HepG2 (cell line): Measurements from ENCODE around the gene IQCE. TPM values are rescaled to one million over a fixed set of nuclear protein-coding genes. Genes with fewer than 3 reads are reported as not detected.

Experiments
- ATAC-seq: fragments of 200-7000 bp; cut with Tn5 transposase; 3 replicates; pipeline ENCODE4 v1.9.1; 2020; ENCODE audit warnings: mild to moderate bottlenecking, moderate library complexity
- BruUV-seq: library from RNA; stranded (reverse); fragments of 400-500 nt; replicated peaks from 2 replicates; lab custom pipeline; 2021; lab: Mats Ljungman, UMichigan
- CTCF ChIA-PET: fragments of 300-600 bp; formaldehyde crosslinking; extraction: SDS; loops from one replicate; lab custom pipeline; 2021; ENCODE audit warnings: low total read pairs, inconsistent platforms, low intra/inter-chr PET ratio; lab: Yijun Ruan, JAX
- POLR2A ChIA-PET: fragments of 350-600 bp; sonication (Branson Sonifier 250); formaldehyde crosslinking; loops from one replicate; lab custom pipeline; 2020; ENCODE audit warnings: antibody characterized with exemption, inconsistent platforms; lab: Yijun Ruan, JAX
- DNase-seq: peaks from one replicate; pipeline ENCODE4 v3.0.0-alpha.2; 2015; ENCODE audit warnings: low spot score
- FAIRE-seq: peaks from 3 replicates; lab custom pipeline; 2011; peaks lifted over from hg19 to GRCh38; lab: Jason Lieb, UNC
- H2AFZ ChIP-seq: one replicate; pipeline ENCODE4 v1.6.1; 2011; ENCODE audit warnings: low read length, inconsistent platforms
- H3K27ac ChIP-seq: fragments of 300-600 bp; 3 replicates; pipeline ENCODE4 v1.8.0; 2011; ENCODE audit warnings: mixed run types, mild to moderate bottlenecking, mixed read lengths, low read length, inconsistent platforms; ENCODE audit not compliant: insufficient read depth; ENCODE audit errors: extremely low read length
- H3K27me3 ChIP-seq, 2 experiments: fragments of 200-600 bp in 1 of 2; 2 replicates in 1 of 2; 3 replicates in 1 of 2; pipeline versions ENCODE4 v1.6.0 to v1.8.0; 2011; ENCODE audit warnings: low read length in 2 of 2, mild to moderate bottlenecking in 2 of 2, moderate library complexity in 2 of 2, inconsistent platforms in 1 of 2; ENCODE audit not compliant: insufficient read depth in 2 of 2, control insufficient read depth in 1 of 2
- H3K36me3 ChIP-seq, 2 experiments: fragments of 200-600 bp in 1 of 2; replicated peaks in 1 of 2; 2 replicates in 1 of 2; 3 replicates in 1 of 2; pipeline versions ENCODE4 v1.5.1 to v1.8.0; 2011; ENCODE audit warnings: low read length in 2 of 2, inconsistent platforms in 1 of 2; ENCODE audit not compliant: insufficient read depth in 2 of 2, control insufficient read depth in 1 of 2
- H3K4me1 ChIP-seq: 2 replicates; pipeline ENCODE4 v1.5.1; 2012; ENCODE audit warnings: low read length, inconsistent platforms; ENCODE audit not compliant: insufficient read depth
- H3K4me2 ChIP-seq: 2 replicates; pipeline ENCODE4 v1.6.0; 2011; ENCODE audit warnings: low read depth, low read length, inconsistent platforms
- H3K4me3 ChIP-seq, 3 experiments: fragments of 200-600 bp in 1 of 3; sonication (generic), shearing (Covaris generic) in 1 of 3; replicated peaks in 1 of 3; 2 replicates each; pipeline ENCODE4 v1.5.1; 2011 to 2016; ENCODE audit warnings: low read length in 3 of 3, inconsistent platforms in 2 of 3, low read depth in 2 of 3, mild to moderate bottlenecking in 2 of 3, control low read depth in 1 of 3, mixed read lengths in 1 of 3; ENCODE audit not compliant: insufficient read depth in 1 of 3
- H3K79me2 ChIP-seq: one replicate; pipeline ENCODE4 v1.6.1; 2011; ENCODE audit warnings: low read length, inconsistent platforms; ENCODE audit not compliant: insufficient read depth
- H3K9ac ChIP-seq: 2 replicates; pipeline ENCODE4 v1.6.0; 2011; ENCODE audit warnings: mild to moderate bottlenecking, low read depth, low read length, inconsistent platforms; ENCODE audit not compliant: insufficient read depth
- H3K9me3 ChIP-seq: 2 replicates; pipeline ENCODE4 v1.5.1; 2012; ENCODE audit warnings: mild to moderate bottlenecking, low read length
- H4K20me1 ChIP-seq: 2 replicates; pipeline ENCODE4 v1.6.0; 2011; ENCODE audit warnings: inconsistent platforms, mild to moderate bottlenecking, low read length, moderate library complexity; ENCODE audit not compliant: insufficient read depth
- DDIT3 ChIP-seq: sonication (generic); formaldehyde crosslinking; IDR thresholded peaks from 2 replicates; pipeline ENCODE4 v1.4.0; 2020; ENCODE audit warnings: mild to moderate bottlenecking, missing genetic modification reagents
- ERF ChIP-seq: IDR thresholded peaks from 2 replicates; pipeline ENCODE4 v1.6.1; 2018; ENCODE audit warnings: missing biosample characterization, missing genetic modification reagents
- FOXJ3 ChIP-seq: sonication (generic); formaldehyde crosslinking; IDR thresholded peaks from 2 replicates; pipeline ENCODE4 v1.4.0; 2020; ENCODE audit warnings: missing genetic modification reagents, mild to moderate bottlenecking, borderline replicate concordance
- HMG20A ChIP-seq: IDR thresholded peaks from 2 replicates; pipeline ENCODE4 v1.6.1; 2016; ENCODE audit warnings: borderline replicate concordance
- HMGXB3 ChIP-seq: sonication (generic); formaldehyde crosslinking; IDR thresholded peaks from 2 replicates; pipeline ENCODE4 v1.4.0; 2020; ENCODE audit warnings: missing genetic modification reagents, borderline replicate concordance
- HOXD1 ChIP-seq: sonication (generic); formaldehyde crosslinking; IDR thresholded peaks from 2 replicates; pipeline ENCODE4 v1.5.0; 2020; ENCODE audit warnings: missing genetic modification reagents
- JUN ChIP-seq: sonication (generic); formaldehyde crosslinking; IDR thresholded peaks from 2 replicates; pipeline ENCODE4 v1.4.0; 2020; ENCODE audit warnings: mild to moderate bottlenecking, missing genetic modification reagents
- NFRKB ChIP-seq: fragments of 450-650 bp; IDR thresholded peaks from 2 replicates; pipeline ENCODE4 v1.6.1; 2017
- SALL1 ChIP-seq: sonication (generic); formaldehyde crosslinking; IDR thresholded peaks from 2 replicates; pipeline ENCODE4 v1.8.0; 2022; ENCODE audit warnings: mild to moderate bottlenecking, missing genetic modification reagents
- THAP9 ChIP-seq: sonication (generic); formaldehyde crosslinking; IDR thresholded peaks from 2 replicates; pipeline ENCODE4; 2020; ENCODE audit warnings: missing genetic modification reagents, mild to moderate bottlenecking, borderline replicate concordance
- ZKSCAN5 ChIP-seq: sonication (generic); formaldehyde crosslinking; IDR thresholded peaks from 2 replicates; pipeline ENCODE4 v1.5.1; 2020; ENCODE audit warnings: mild to moderate bottlenecking, missing genetic modification reagents
- ZNF496 ChIP-seq: sonication (generic); formaldehyde crosslinking; IDR thresholded peaks from 2 replicates; pipeline ENCODE4 v1.8.1; 2023; ENCODE audit warnings: mild to moderate bottlenecking, moderate library complexity, missing genetic modification reagents; ENCODE audit not compliant: insufficient replicate concordance
- WGBS: methylation state at CpG from one replicate; pipeline ENCODE4 v1.1.6; 2017; ENCODE audit warnings: low lambda C conversion rate; 5-methylcytosine and 5-hydroxymethylcytosine counted together
- in situ Hi-C: cut with HindIII; loops from 2 replicates; pipeline ENCODE4 v1.10.0; 2017; ENCODE audit warnings: low pct_unique_long_range_greater_than_20kb; ENCODE audit not compliant: extremely low pct_ligation_motif_present
- intact Hi-C: fragments of 100-400 bp; cut with micrococcal nuclease; formaldehyde crosslinking; loops from one replicate; pipeline ENCODE4 v1.10.0; 2022; ENCODE audit not compliant: unreplicated experiment
- polyA plus RNA-seq, 8 experiments: library from polyadenylated mRNA; depleted of rRNA in 3 of 8; stranded (reverse) in 7 of 8; unstranded in 1 of 8; fragments of >200 nt; fragmentation: Illumina TruSeq in 4 of 8; extraction: Trizol in 4 of 8; gene quantifications; 2 replicates each; pipeline versions ENCODE4 v1.2.1 to v1.2.3, GENCODE V29; 2011 to 2016; ENCODE audit warnings: low read depth in 4 of 8, missing spikeins in 1 of 8, mixed read lengths in 1 of 8; ENCODE audit not compliant: insufficient read depth in 1 of 8
- total RNA-seq, 5 experiments: library from RNA; depleted of rRNA; stranded (reverse); fragments of >200 nt; fragmentation: Illumina TruSeq; extraction: Trizol; gene quantifications; 2 replicates each; pipeline ENCODE4 v1.2.3, GENCODE V29; 2016; ENCODE audit warnings: low read depth in 1 of 5

IQCE gene
- total and polyA plus RNA-seq, 2 of the 13 experiments (the other 11 are each of a cell fraction or from before 2014, with no cell fraction given): 1.5 to 2.5 TPM

- TF ChIP-seq HMGXB3 (CRISPR knock-in tag): no peak
These were observed 48.5 kb upstream of the IQCE start (continued) for GRCh38 chr7:2510130-2510776.

- ChIA-PET POLR2A (interaction anchor here (0.6 to 1.1 kb wide), 2 partner anchors 16 to 955 kb away, joined by 3 read pairs; partner anchors contain the start of gene TMEM184A), CTCF (no interaction called here)
- Histone ChIP-seq H2AFZ (no peak overlapping the region), H4K20me1 (no peaks in the 10 kb centered on the region), H3K27ac (no peak overlapping the region), H3K9ac (no peak overlapping the region), H3K27me3 (peaks cover 9 to 82% of the 10 kb centered on the region in 2 experiments; a peak in 4 of 5 replicates), H3K4me2 (peak overlapping the region; percentile 83), H3K79me2 (no peaks in the 10 kb centered on the region), H3K4me1 (peaks cover 73% of the 10 kb centered on the region), H3K36me3 (no peaks in the 10 kb centered on the region), H3K4me3 (peak overlapping the region; percentile 19 to 71 (median 46); a peak in 5 of 6 replicates), H3K9me3 (no peaks in the 10 kb centered on the region)
- no TSS peak for BruUV-seq
- intact Hi-C loops: no loop called here
- peak; percentile 28 for FAIRE-seq
- peak; percentile 59 for ATAC-seq
- no CpG with 5 or more reads among the region's 27 CpGs for WGBS
- peak; percentile 56 for DNase-seq
- in situ Hi-C loops: no loop called here
- TF ChIP-seq JUN (CRISPR knock-in tag) (no peak), DDIT3 (no peak), ZNF496 (CRISPR knock-in tag) (no peak), HOXD1 (peak; percentile 81; the same call in 1 of the 2 replicates), ZKSCAN5 (CRISPR knock-in tag) (no peak), THAP9 (CRISPR knock-in tag) (peak; percentile 58; the same call in 1 of the 2 replicates), HMG20A (peak; percentile 56; the same call in 1 of the 2 replicates), NFRKB (no peak), FOXJ3 (no peak), SALL1 (peak; percentile 38; the same call in 1 of the 2 replicates), ERF (peak; percentile 52; the same call in 1 of the 2 replicates)
These were observed 47.6 kb upstream of the IQCE start for GRCh38 chr7:2510909-2511768.
